IPS-18c (cell line): ENCODE measurements around the gene ZFHX3.

Experiments used
- H3K4me3 ChIP-seq: 2 replicates; pipeline ENCODE4 v1.7.0; 2013; ENCODE audit warnings: low read depth, mild to moderate bottlenecking, low read length, moderate library complexity; ENCODE audit not compliant: insufficient read depth
- H3K9me3 ChIP-seq: one replicate; pipeline ENCODE4 v1.6.1; 2013; ENCODE audit warnings: mild to moderate bottlenecking, low read length, moderate library complexity; ENCODE audit not compliant: control insufficient read depth, insufficient read depth

ZFHX3 gene

DNA sequence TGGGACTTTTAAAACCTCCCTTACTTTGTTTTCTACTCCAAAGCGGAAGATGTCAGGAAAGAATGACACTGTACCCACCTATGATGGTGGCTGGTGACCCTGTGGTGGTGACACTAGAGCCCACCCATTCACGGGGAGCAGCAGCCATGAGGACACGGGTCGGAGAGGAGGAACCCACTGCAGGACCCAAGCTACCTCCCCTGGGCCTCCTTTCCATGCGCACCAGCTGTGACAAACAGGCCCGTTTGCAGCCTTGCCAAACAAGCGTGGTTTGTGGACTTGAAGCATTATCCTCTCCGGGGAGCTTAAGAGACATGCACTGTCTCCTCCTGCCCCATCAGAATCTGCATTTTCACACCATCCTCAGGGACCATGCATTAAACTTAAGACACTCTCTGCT, 85.6 kb downstream of the ZFHX3 start:
- Histone ChIP-seq H3K9me3 (no peaks in the 10 kb centered on the region), H3K4me3 (no peak overlapping the region)

GRCh38 chr16:72961863-72962262, 86.1 kb downstream of the ZFHX3 start:
- no peak overlapping the region for H3K4me3 ChIP-seq
- no peaks in the 10 kb centered on the region for H3K9me3 ChIP-seq

GRCh38 chr16:72961115-72961832, 86.7 kb downstream of the ZFHX3 start:
- Histone ChIP-seq H3K9me3 (no peaks in the 10 kb centered on the region), H3K4me3 (no peak overlapping the region)

- no peaks in the 10 kb centered on the region for H3K9me3 ChIP-seq
- H3K4me3 ChIP-seq, result no peak overlapping the region
These were observed 87.8 kb downstream of the ZFHX3 start for GRCh38 chr16:72960101-72960500.

- Histone ChIP-seq H3K9me3 (no peaks in the 10 kb centered on the region), H3K4me3 (no peak overlapping the region)
These were observed 88.5 kb downstream of the ZFHX3 start for GRCh38 chr16:72959301-72959996.

DNA sequence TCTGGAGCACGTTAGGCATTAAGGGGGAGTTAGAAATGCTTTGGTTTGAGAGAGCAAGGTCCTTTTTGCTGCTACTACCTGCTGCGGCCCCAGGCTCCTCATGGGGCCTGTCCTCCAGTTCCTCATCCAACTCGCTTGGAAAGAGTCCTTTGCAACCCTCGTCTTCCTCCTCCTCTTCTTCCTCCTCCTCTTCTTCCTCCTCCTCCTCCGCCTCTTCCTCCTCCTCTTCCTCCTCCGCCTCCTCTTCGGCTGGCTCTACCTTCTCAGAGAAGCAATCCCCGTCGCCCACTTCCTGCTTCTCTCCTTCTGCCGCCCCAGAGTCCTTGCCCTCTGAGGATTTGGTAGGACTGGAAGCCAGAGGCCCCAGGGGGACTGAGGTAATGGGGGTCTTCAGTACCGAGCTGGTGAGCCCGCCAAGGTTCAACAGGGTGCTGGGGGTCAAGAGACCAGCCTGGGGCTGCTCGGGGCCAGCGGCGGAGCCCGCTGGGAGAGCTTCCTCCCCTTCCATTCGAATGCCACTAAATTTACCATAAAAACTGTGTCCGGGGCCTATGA, 89.3 kb downstream of the ZFHX3 start:
- H3K4me3 ChIP-seq, result no peak overlapping the region
- no peaks in the 10 kb centered on the region for H3K9me3 ChIP-seq

DNA sequence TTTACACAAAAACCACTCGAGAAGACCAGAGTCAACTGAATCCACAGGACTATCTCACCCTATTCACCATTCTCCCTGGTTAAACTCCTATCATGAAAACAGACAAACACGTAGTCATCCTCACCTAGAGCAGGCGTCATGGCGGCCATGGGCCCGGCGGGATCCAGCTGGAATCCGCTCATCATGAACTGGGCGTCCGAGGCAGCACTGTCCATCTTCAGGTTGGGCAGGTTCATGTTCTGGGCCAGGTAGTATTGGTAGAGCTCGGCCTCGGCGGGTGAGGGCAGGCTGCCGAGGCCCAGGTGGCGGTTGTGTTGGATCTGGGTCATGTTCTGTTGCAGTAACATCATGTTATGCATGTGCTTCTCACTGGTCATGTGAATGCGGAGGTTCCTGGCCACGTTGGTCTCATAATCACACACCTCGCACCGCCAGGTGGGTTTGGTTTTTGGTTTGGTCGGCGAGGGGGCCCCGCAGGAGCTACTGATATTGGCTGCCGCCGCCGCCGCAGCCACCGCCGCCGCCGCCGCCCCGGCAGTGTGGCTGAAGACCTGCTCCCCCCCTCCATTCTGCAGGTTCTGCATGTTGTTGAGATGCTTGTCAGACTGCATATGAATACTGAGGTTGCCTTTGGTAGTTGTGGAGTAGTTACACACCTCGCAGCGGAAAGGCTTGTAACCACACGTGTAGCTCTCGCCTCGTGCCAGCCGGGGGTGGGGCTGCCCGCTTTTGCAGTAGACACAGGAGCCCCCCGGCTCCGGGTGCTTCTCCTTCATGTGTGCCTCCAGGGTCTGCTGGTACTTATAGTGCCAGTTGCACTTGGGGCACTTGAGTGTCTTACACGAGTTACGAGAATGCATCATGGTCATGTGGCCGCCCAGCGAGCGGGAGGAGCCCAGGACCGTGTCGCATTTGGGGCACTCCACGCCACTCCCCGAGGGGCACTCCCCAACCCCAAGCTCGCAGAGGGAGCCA, 90.3 kb downstream of the ZFHX3 start:
- Histone ChIP-seq H3K9me3 (no peaks in the 10 kb centered on the region), H3K4me3 (no peak overlapping the region; the same call in 1 of the 2 replicates)

GRCh38 chr16:72956124-72957064, 91.5 kb downstream of the ZFHX3 start:
- no peaks in the 10 kb centered on the region for H3K9me3 ChIP-seq
- H3K4me3 ChIP-seq, result no peak overlapping the region

GRCh38 chr16:72952811-72953271, 95.1 kb downstream of the ZFHX3 start:
- no peak overlapping the region for H3K4me3 ChIP-seq
- no peaks in the 10 kb centered on the region for H3K9me3 ChIP-seq

GRCh38 chr16:72952404-72952803, 95.5 kb downstream of the ZFHX3 start:
- no peaks in the 10 kb centered on the region for H3K9me3 ChIP-seq
- H3K4me3 ChIP-seq, result no peak overlapping the region

DNA sequence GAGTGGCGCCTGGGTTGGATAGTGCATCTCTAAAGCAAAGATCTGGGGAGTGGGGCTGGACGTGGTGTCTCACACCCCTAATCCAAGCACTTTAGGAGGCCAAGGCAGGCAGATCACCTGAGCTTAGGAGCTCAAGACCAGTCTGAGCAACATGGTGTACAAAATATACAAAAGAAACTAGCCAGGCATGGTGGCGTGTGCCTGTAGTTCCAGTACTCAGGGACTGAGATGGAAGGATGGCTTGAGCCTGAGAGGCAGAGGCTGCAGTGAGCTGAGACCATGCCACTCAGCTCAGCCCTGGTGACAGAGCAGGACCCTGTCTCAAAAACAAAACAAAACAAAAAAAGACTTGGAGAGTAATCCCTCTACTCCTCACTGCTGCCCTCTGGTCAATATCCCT, 96.0 kb downstream of the ZFHX3 start:
- Histone ChIP-seq H3K4me3 (no peak overlapping the region), H3K9me3 (no peaks in the 10 kb centered on the region)

- no peaks in the 10 kb centered on the region for H3K9me3 ChIP-seq
- H3K4me3 ChIP-seq, result no peak overlapping the region
These were observed 97.3 kb downstream of the ZFHX3 start for GRCh38 chr16:72950669-72951068.

- Histone ChIP-seq H3K4me3 (no peak overlapping the region), H3K9me3 (no peaks in the 10 kb centered on the region)
These were observed 99.6 kb downstream of the ZFHX3 start for GRCh38 chr16:72948238-72948829.

DNA sequence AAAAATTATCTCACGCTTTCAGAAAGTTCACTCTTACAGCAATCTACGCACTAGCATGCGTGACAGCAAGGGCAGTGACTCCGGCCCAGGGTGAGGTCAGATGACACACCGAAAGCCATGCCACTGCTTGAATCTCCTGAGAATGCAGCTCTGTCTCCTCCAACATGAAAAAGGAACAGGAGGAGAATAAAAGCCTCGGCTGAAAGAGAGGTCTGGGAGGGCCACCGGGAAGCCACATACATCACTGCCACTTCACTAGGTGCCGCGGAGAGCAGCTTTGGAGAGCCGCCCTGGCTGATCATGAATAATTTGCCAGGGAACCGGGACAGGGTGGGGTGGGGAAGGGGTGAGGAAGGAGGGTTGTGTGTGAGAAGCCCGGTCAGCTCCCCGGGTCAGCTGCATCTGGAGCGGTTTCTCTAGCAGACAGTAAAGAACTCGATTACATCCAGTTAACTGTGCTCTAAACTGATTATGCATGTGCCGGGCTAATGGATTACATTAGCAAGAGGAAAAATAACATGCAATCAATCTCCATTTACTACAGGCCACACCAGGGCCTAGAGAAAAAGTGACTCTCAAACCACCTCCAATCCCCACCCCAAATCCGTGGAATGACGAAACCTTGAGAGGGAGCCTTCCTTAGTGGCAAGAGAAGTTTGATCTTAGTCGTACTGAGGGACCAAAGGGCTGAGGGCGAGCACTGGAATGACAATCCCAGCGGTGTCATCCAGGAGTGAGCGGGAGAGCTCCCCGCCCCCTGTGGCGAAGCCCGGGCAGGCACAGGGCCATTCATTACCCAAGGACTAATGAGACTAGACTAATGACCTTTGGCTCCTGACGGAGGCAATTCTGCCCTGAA, 100.3 kb downstream of the ZFHX3 start:
- Histone ChIP-seq H3K4me3 (no peak overlapping the region), H3K9me3 (no peaks in the 10 kb centered on the region)

DNA sequence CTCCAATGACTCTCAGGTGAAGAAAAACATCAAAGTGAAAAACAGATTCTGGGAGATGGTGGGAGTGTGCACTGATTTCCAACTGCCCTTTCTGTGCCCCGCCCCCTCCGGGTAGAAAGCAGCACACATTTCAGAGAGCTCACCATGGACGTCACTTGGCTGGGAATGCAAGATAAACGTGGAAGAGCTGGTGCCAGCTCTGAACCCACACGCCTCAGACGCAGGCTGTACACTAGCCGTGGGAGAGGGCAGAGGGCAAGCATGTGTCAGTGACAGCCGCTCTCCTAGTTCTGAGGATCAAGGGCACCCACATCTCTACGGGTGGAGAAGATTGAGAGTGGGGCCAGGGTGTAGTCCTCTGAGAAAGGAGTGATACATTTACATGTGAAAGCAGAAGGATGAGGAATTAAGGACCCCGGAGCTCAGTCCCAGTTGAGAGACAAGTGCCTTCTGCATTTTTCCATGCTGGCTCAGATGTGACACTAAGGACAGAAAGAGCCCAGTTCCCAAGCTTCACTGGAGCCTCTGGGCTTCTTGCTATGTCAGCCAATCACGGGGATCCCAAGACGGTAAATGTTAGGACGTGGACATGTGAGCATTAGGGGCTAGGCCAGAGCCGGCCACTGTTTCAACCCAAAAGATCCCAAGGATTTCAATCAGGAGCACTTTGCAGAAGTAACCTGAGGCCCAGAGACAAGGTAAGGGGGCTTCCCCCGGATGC, 101.3 kb downstream of the ZFHX3 start:
- no peak overlapping the region for H3K4me3 ChIP-seq
- H3K9me3 ChIP-seq, result no peaks in the 10 kb centered on the region
